Stimulated activated CD8-positive, alpha-beta memory T cell treated with anti-CD3 and anti-CD28 coated beads, Interleukin-15, amount 100 ng/mL, for 24 hours (primary cell): Measurements from ENCODE around the gene MXRA5.
"Not testable (repeated sequence)": the region's sequence is repeated elsewhere in the genome, so short reads cannot be mapped to it uniquely, and the experiment has no call there.

Experiments
- DNase-seq: peaks from one replicate; pipeline ENCODE4 v3.0.0-alpha.2; 2020; ENCODE audit warnings: low read depth

MXRA5 gene, protein sequence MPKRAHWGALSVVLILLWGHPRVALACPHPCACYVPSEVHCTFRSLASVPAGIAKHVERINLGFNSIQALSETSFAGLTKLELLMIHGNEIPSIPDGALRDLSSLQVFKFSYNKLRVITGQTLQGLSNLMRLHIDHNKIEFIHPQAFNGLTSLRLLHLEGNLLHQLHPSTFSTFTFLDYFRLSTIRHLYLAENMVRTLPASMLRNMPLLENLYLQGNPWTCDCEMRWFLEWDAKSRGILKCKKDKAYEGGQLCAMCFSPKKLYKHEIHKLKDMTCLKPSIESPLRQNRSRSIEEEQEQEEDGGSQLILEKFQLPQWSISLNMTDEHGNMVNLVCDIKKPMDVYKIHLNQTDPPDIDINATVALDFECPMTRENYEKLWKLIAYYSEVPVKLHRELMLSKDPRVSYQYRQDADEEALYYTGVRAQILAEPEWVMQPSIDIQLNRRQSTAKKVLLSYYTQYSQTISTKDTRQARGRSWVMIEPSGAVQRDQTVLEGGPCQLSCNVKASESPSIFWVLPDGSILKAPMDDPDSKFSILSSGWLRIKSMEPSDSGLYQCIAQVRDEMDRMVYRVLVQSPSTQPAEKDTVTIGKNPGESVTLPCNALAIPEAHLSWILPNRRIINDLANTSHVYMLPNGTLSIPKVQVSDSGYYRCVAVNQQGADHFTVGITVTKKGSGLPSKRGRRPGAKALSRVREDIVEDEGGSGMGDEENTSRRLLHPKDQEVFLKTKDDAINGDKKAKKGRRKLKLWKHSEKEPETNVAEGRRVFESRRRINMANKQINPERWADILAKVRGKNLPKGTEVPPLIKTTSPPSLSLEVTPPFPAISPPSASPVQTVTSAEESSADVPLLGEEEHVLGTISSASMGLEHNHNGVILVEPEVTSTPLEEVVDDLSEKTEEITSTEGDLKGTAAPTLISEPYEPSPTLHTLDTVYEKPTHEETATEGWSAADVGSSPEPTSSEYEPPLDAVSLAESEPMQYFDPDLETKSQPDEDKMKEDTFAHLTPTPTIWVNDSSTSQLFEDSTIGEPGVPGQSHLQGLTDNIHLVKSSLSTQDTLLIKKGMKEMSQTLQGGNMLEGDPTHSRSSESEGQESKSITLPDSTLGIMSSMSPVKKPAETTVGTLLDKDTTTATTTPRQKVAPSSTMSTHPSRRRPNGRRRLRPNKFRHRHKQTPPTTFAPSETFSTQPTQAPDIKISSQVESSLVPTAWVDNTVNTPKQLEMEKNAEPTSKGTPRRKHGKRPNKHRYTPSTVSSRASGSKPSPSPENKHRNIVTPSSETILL (N-terminal part only)

DNA sequence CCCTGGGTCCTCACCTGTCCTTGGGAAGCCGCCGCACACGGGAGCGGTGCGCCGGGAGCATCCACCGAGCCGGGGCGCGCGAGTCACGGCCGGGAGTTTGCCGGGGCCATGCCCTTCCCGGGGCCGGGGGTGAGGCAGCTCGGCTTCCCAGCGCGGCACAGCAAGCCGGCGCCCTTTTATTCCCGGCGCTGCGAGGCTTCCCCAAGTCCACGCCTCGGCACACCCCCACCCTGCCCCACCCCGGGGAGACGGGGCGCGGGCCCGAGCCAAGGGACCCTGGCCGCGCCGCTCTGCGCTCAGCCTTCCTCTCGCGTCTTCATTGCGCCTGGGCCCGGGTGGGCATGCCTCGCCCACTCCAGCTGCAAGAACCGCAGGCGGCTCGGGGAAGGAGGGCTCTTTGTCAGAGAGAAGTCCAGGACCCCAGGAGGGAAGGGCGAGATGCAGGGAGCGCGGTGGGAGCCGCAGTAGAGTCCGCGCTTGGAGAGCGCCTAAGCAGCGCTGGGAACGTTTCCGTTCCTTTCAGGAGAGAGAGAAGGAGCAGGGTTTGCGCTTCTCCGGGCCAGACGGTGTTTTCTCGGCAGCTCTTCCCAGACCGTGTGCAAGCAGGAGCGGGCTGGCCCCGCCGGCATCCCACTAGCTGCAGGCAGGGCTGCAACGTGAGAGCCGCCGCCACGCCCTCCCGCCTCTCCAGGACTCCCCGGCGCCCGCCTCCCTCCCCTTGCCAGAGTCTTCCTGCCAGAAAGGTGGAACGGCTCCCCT lies at the start of gene MXRA5:
Gene MXRA5, minus strand, starts transcription at position 152 of the 759 bp plus-strand sequence. CDS start 2,819 bp downstream, outside the sequence.
- DNase-seq, result no peak

DNA sequence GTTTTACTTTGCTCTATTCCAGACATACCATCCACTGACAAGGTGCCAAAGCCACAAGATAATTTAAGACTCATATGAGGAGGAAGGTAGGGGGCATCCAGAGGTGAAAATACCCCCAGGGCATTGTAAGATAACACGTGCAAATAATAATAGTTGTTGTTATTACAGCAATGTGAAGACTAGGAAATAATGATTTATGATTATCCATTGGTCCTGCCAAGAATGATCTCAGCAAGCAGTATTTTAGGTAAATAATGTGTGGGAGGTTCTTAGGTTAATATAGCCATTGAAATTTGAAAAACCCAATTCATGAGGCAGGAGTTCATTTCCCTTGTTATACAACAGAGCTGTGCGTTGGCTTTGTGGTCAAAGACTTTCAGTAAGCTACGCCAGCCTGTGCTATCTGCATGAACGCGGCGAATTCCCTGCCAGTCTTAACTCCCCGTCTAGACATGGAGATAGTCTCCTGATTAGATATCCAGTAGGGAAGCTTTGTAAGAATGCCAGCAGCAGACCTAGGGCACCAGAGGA lies 47.2 kb upstream of the MXRA5 start:
- DNase-seq, result no peak

DNA sequence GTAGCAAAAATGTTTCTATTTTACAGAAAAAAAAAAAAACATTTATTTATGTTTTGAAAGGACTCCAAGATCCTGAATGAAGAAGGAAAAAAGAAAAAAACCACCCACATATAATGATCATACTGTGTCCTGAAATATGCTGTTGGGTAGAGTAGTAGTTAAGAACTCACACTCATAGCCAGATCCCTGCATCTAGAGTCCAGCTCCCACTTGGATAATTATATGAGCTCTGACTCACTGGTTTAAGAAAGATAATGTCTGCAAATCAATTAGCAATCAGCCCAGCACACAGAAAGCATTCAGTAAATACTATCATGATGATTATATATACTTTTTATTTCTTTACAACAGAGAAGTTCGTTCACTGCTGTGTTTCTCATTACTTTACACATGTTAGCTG lies 46.7 kb upstream of the MXRA5 start:
- DNase-seq, result no peak

DNA sequence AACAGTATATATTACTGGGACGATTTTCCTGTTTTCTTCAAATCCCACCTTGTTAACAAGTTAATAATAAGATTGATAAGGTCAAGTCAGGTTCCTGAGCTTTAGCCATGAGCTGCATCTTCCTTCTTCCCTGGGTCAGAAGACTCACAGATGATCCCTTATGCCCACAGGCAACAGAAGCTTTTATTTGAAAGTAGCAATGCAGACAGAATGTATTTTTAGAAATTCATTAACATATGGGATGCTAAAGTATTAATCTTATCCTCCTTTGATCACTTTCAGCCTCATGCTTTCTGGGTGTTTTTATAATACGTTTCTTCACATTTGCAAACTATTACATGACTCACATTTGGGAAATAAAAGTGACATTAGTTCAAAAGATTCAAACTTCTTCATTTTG lies 42.0 kb upstream of the MXRA5 start:
- DNase-seq, result no peak

DNA sequence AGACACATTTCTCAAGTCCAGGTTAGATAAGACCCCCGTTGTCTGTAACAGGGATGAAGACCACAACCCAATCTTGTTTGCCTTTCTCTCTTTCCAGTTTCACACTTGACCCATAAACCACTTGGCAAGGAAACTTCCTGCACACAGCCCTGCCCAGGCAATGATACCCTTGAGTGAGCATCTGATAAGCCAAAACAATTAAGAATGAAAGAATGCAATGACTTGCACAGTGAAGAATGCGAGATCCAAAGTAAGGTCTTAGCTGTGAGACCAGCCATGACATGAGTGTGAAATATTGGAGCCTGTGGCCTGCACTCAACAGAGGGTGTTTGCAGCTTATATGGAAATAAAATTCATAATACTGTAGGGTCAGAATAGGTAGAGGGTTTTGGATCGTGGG lies 37.9 kb upstream of the MXRA5 start:
- DNase-seq, result no peak

DNA sequence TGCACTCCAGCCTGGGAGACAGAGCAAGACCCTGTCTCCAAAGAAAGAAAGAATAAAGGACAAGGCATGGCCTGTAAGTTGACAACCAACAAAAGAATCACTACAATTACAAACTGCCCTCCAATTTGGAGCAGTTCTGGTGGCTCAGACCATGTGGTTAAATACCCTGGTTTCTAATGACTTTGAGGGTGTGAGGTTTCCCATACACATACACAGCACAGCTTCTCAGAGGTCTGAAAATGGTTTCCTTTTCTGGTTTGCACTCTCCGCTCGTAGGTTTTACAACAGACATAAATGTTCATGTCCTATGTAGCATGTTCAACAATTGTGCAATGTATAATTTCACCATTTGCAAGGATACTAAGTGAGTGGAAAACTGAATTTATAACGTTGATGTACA lies 34.2 kb upstream of the MXRA5 start:
- DNase-seq, result no peak

DNA sequence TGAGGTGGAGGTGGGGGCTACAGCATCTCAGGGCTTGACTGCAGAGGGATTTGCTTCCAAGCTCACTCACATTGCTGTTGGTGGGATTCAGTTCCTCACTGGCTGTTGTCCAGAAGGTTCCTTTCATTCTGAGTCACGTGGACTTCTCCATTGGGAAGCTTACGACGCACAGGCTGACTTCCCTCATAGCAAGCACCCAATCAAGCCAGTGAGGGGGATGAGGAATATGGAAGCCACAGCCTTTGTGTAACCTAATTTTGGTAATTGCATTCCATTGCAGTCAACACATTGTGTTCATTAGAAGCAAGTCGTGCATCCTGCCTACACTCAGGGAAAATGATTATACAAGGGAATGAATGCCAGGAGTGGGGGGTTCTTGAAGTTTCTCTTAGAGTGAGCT lies 32.7 kb upstream of the MXRA5 start:
- DNase-seq, result no peak

DNA sequence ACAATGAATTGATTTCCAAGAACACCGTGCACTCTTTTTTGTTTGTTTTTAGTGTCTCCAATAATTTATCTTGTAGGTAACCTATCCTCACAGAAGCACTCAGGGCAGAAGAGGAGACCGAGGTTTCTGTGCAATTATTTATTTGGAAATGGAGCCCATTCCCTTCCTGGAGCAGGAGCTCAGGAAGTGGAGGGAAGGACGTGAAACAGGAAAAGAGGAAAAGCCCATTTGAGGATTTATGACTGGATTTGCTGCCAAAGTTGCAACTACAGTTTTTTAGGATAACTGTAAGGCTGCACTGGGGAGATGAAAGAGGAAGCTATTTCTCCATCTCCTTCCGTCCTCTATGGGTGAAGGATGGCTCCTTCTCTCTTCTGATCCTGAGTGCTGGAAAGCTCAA lies 31.7 kb upstream of the MXRA5 start:
- DNase-seq, result no peak

DNA sequence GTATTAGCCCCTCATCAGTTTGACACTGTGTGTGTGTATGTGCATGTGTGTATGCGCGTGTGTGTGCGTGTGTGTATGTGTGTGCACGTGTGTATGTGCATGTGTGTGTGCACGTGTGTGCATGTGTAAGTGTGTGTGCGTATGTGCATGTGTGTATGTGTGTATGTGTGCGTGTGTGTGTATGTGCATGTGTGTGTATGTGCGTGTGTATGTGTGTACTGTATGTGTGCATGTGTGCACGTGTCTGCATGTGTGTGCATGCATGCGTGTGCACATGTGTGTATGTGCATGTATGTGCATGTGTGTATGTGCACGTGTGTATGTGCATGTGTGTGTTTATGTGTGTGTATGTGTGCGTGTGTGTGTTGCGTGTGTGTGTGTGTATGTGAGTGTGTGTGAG lies 31.1 kb upstream of the MXRA5 start:
- DNase-seq, result no peak

DNA sequence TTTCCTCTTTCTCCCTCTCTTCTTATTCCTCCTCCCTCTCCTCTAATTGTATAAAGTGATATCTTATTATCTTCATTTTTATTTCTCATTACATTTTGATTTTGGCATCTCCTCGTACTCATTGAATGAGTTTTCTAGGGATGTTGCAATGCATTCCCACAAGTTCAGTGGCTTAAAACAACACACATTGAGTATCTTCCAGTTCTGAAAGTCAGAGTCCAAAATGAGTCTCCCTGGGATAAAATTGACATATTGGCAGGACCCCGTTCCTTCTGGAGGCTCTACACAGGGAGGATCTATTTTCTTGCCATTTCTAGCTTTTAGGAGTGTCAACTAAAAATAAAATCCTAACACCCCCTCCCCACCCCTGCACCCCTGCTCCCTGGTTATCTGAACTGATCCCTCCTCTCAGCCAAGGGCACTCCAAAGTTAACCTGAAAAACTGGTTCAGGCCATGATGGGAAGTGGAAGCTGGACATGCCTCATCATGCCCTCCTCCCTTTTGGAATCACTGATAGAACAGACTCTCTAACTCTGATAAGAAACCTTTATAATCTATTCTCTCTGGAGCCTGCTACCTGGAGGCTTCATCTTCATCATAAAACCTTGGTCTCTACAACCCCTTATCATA lies 29.5 kb upstream of the MXRA5 start:
- DNase-seq, result not testable (repeated sequence)

DNA sequence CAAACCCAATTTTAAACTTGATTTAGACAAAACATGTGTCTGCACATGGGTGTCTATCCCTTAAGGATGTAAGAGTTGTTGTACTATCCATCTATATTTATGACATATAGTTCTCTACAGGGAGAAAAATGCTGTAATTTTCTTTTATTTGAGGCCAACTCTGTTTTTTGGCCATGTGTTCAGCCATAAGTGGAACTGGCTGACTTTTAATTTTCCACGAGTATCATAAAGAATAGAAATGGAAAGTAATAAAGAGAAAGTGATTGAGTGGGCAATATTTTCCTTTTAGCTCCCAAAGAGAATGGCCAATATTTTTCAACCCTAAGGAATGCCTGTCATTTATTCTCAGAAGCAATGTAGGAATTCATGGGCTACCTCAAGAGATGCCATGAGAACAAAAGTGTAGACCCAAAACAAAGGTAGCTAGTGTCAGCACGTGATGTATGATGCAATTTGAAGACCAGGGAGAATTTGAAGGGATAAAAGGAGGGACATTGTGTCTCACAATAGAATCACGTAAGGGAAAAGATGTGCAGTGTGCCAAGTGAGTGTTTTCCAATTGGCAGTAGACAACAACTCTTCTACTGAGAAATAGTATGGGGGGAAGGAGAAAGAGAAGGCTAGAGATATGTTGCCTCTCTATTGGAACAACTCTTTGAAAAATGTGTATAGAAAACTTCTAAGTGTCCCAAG lies 27.8 kb upstream of the MXRA5 start:
- no peak for DNase-seq

DNA sequence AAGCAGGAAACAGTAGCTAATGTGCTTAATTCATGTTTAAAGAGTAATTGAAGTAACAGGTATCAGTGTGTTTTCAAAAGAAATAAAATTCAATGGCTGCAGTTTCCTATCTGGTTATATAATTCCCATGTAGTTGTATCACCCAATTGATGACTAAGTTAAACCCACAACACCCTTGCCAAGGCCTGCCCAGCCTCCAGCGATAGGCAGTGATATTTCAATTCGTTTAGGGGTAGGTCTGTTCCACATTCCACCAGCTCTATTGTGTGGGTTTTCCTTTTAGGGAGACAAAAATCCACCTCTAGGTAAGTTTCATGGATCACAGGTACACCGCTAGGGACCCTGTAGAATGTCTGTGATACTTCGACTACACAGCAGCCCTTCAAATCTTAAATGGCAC lies 24.7 kb upstream of the MXRA5 start:
- DNase-seq, result no peak

DNA sequence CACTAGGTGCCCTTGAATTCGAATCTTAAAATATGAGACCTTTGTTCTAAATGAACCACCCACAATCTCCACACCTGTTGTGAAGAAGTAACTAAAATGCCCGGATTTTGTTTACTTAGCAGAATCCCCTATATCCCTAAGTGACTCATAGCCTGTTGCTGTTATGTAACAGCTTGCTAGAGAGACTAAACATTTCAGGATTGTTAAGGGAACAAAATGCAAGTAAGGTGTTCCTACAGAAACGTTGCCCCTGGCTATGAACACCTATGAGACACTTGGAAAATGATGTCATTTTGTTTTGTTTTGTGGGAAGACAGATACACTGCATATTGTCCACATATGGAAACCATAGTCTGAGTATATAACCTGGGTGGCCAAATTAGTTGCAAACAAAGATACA lies 24.2 kb upstream of the MXRA5 start:
- DNase-seq, result no peak

DNA sequence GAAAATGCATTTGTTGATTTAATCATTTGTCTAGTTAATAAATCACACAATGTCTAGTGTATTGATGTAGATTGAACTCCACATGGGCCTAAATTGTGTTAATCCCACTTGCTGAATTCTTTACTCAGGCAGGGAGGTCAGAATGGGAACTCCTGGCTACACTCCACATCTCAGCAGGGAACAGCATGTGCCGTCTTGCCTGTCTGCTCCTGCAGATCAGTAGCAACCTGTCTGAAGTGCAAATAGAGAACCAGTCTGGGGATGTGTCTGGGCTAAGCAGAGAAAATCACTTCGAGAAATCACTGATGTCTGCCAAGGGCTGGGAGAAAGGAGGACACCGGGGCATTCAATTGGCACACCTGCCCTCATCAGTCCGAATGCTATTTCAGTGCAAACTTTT lies 16.5 kb upstream of the MXRA5 start:
- DNase-seq, result no peak

DNA sequence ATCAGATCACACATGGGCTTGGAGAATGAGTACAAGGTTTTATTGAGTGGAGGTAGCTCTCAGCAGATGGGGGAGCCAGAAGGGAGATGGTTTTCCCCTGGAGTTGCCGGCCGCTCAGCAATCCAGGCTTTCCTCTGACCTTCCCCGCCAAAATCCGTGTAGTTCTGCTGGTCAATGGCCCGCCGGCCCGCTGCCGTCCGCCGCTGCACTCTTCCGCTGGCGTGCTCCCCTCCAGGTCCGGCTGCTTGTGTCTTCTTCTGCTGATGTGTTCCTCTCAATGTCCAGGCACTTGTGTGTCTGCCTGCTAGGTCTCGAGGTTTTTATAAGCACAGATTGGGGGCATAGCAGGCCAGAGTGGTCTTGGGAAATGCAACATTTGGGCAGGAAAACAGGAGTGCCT lies 14.4 kb upstream of the MXRA5 start:
- DNase-seq, result no peak

DNA sequence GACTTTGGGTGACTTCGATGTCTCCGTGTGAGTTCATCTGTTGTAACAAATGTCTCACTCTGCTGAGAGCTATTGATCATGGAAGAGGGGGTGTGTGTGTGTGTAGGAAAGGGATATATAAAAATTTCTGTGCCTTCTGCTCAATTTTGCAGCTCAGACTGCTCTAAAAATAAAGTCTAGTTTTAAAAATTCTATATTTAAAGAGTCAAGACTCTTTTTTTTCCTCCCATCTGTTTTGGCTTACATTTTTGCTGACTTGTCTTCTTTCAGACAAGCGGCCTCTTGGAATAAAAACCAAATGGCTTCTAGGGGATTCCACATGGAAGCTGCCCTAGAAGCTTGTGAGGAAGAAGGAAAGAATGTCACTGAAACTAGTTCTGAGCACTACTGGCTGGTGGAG lies 6.3 kb upstream of the MXRA5 start:
- not testable (repeated sequence) for DNase-seq

DNA sequence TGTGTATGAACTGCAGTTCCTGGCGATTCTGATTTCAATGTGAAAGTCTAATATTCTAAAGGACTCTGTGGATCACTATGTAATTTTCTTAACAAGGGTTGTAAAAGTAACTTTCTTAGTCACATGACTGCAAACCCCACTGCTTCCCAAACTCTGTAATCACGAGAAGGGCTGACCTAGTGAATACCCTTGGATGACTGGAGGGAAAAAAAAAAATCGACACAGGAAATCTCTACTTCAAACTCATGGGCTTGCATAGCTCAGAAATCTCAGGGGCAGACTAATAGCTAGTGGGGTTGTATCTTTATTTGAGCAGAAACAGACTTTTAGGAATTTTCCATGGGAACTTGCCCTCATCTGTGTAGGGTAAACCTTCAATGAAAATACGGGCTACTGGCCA lies 4.8 kb upstream of the MXRA5 start:
- no peak for DNase-seq

DNA sequence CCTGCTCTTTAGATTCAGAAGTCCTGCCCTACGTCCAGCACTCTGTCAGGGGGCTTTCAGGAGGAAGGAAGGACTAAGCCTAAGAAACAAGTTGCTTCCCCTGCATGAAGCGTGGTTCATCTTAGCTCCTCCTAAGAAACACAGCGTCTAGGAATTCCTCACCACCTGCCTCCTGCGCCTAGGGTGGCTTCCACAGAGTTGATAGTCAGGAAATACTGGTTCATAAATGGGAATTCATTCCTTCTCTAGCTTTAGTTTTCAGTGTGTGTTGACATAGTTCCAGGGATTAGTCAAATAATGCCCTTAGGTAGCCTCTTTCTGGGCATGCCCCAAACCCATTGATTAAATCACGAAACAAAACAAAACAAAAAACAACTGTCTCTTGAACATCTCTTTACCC lies 1.7 kb upstream of the MXRA5 start:
- DNase-seq, result no peak

DNA sequence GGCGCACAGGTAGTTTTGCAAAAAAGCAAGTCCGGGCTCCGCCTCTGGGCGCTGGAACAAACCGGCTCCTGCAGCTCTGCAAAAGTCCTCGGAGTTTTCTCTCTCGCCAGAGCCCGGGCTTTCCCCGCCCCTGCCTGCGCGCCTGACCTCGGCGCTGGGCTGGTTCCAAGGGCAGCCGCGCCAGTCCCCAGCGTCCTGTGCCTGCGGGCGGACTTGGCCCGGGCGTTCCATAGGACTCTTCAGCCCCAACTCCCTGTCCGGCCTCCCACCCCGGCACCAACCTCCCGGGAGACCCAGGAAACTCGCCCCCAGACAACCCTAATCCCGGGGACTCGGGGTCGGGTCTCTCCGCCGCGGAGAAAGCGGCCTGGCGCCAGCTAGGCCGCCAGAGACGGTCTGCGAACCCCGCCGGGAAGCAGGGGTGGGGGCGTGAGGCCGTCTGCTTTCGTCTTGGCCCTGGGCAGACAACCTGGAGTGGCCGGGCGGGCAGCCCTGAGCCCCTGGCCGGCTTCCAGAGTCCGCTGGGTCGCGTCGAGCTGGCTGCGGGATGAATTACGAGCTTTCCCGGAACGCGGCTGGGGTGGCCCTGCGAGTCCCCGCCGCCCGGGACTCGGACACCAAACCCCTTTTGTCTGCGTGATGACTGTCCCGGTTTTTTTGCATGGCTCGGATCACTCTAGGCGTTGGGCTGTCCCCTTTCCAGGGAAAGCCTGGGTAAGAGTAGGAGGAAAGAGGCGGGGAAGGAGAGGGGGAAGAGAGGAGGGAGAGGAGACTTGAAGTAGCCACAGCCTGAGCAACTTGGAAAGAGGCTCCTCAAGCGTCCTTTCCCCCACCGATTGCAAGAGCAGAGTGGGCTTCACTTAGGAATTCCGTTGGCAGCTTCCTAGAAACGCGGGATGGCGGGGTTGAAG lies 916 bp downstream of the MXRA5 start:
- no peak for DNase-seq
